ENCODE measurements around the gene FRMPD2. TPM values are rescaled to one million over a fixed set of nuclear protein-coding genes. Genes with fewer than 3 reads are reported as not detected.

FRMPD2 gene
- total and polyA plus RNA-seq, 4 donors: 0.28 TPM; not detected in 3

GRCh38 chr10:48285710-48286109 lies 11.2 kb upstream of the FRMPD2 start:
- Histone ChIP-seq H3K4me1 (ENCODE audit: control insufficient read depth in 4 of 4, insufficient read depth in 4 of 4, low read length in 3 of 4) (no peaks in the 10 kb centered on the region), H3K4me3 (ENCODE audit: low read depth in 1 of 3, low read length in 3 of 3) (no peak overlapping the region), H3K36me3 (ENCODE audit: control insufficient read depth in 4 of 4, insufficient read depth in 3 of 4, low read depth in 1 of 4, low read length in 3 of 4) (no peaks in the 10 kb centered on the region), H3K9me3 (ENCODE audit: control insufficient read depth in 4 of 4, low read length in 3 of 4) (peaks cover 6 to 10% (median 8%) of the 10 kb centered on the region in 4 donors), H3K27me3 (ENCODE audit: control insufficient read depth in 4 of 4, insufficient read depth in 4 of 4, low read length in 3 of 4) (peaks cover 0 to 4% (median 0%) of the 10 kb centered on the region in 4 donors), H3K9ac (ENCODE audit: low read depth in 1 of 2, low read length in 2 of 2) (no peak overlapping the region), H3K27ac (ENCODE audit: low read depth in 1 of 2, low read length in 2 of 2) (no peak overlapping the region)
- TF ChIP-seq, protein P1, sequence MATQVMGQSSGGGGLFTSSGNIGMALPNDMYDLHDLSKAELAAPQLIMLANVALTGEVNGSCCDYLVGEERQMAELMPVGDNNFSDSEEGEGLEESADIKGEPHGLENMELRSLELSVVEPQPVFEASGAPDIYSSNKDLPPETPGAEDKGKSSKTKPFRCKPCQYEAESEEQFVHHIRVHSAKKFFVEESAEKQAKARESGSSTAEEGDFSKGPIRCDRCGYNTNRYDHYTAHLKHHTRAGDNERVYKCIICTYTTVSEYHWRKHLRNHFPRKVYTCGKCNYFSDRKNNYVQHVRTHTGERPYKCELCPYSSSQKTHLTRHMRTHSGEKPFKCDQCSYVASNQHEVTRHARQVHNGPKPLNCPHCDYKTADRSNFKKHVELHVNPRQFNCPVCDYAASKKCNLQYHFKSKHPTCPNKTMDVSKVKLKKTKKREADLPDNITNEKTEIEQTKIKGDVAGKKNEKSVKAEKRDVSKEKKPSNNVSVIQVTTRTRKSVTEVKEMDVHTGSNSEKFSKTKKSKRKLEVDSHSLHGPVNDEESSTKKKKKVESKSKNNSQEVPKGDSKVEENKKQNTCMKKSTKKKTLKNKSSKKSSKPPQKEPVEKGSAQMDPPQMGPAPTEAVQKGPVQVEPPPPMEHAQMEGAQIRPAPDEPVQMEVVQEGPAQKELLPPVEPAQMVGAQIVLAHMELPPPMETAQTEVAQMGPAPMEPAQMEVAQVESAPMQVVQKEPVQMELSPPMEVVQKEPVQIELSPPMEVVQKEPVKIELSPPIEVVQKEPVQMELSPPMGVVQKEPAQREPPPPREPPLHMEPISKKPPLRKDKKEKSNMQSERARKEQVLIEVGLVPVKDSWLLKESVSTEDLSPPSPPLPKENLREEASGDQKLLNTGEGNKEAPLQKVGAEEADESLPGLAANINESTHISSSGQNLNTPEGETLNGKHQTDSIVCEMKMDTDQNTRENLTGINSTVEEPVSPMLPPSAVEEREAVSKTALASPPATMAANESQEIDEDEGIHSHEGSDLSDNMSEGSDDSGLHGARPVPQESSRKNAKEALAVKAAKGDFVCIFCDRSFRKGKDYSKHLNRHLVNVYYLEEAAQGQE (IDR thresholded peaks at IDR 0.05): no peak
- no peak for TF ChIP-seq FOXA2 (IDR thresholded peaks at IDR 0.05)
- no peak for TF ChIP-seq SP1 (IDR thresholded peaks at IDR 0.05)
- TF ChIP-seq GABPA (IDR thresholded peaks at IDR 0.05 in 1 of 2, conservative IDR thresholded peaks at IDR 0.05 in 1 of 2): no peak
- TF ChIP-seq RAD21 (IDR thresholded peaks at IDR 0.05): no peak
- TF ChIP-seq YY1 (IDR thresholded peaks at IDR 0.05): no peak
- TF ChIP-seq FOXA1 (IDR thresholded peaks at IDR 0.05): no peak
- TF ChIP-seq NR2F2 (IDR thresholded peaks at IDR 0.05): no peak
- no peak for TF ChIP-seq EGR1 (IDR thresholded peaks at IDR 0.05; ENCODE audit: low read depth in 2 of 2)
- no peak for TF ChIP-seq TAF1 (conservative IDR thresholded peaks at IDR 0.05)
- no peak for DNase-seq (ENCODE audit: low spot score)
- 75% methylated on average over 5 of the region's 5 CpGs for WGBS

GRCh38 chr10:48284811-48285210 lies 10.3 kb upstream of the FRMPD2 start:
- WGBS: 37% methylated on average over 4 of the region's 4 CpGs
- Histone ChIP-seq H3K4me1 (ENCODE audit: control insufficient read depth in 4 of 4, insufficient read depth in 4 of 4, low read length in 3 of 4) (no peaks in the 10 kb centered on the region), H3K9ac (ENCODE audit: low read depth in 1 of 2, low read length in 2 of 2) (no peak overlapping the region), H3K27me3 (ENCODE audit: control insufficient read depth in 4 of 4, insufficient read depth in 4 of 4, low read length in 3 of 4) (peaks cover 0 to 4% (median 0%) of the 10 kb centered on the region in 4 donors), H3K4me3 (ENCODE audit: low read depth in 1 of 3, low read length in 3 of 3) (peak overlapping the region in 1 of 3 donors; percentile 2), H3K27ac (ENCODE audit: low read depth in 1 of 2, low read length in 2 of 2) (no peak overlapping the region), H3K9me3 (ENCODE audit: control insufficient read depth in 4 of 4, low read length in 3 of 4) (peaks cover 6 to 10% (median 8%) of the 10 kb centered on the region in 4 donors), H3K36me3 (ENCODE audit: control insufficient read depth in 4 of 4, insufficient read depth in 3 of 4, low read depth in 1 of 4, low read length in 3 of 4) (no peaks in the 10 kb centered on the region)
- TF ChIP-seq GABPA (IDR thresholded peaks at IDR 0.05 in 1 of 2, conservative IDR thresholded peaks at IDR 0.05 in 1 of 2): no peak
- no peak for TF ChIP-seq YY1 (IDR thresholded peaks at IDR 0.05)
- TF ChIP-seq HNF4A (conservative IDR thresholded peaks at IDR 0.05): no peak
- TF ChIP-seq SP1 (IDR thresholded peaks at IDR 0.05): no peak
- TF ChIP-seq FOXA1 (IDR thresholded peaks at IDR 0.05): no peak
- TF ChIP-seq ATF3 (IDR thresholded peaks at IDR 0.05): no peak
- no peak for TF ChIP-seq EGR1 (IDR thresholded peaks at IDR 0.05; ENCODE audit: low read depth in 2 of 2)
- no peak for TF ChIP-seq NR2F2 (IDR thresholded peaks at IDR 0.05)
- TF ChIP-seq RXRA (IDR thresholded peaks at IDR 0.05): no peak
- TF ChIP-seq TAF1 (conservative IDR thresholded peaks at IDR 0.05): no peak
- TF ChIP-seq, protein P1 (IDR thresholded peaks at IDR 0.05): no peak
- TF ChIP-seq, protein P2, sequence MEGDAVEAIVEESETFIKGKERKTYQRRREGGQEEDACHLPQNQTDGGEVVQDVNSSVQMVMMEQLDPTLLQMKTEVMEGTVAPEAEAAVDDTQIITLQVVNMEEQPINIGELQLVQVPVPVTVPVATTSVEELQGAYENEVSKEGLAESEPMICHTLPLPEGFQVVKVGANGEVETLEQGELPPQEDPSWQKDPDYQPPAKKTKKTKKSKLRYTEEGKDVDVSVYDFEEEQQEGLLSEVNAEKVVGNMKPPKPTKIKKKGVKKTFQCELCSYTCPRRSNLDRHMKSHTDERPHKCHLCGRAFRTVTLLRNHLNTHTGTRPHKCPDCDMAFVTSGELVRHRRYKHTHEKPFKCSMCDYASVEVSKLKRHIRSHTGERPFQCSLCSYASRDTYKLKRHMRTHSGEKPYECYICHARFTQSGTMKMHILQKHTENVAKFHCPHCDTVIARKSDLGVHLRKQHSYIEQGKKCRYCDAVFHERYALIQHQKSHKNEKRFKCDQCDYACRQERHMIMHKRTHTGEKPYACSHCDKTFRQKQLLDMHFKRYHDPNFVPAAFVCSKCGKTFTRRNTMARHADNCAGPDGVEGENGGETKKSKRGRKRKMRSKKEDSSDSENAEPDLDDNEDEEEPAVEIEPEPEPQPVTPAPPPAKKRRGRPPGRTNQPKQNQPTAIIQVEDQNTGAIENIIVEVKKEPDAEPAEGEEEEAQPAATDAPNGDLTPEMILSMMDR (IDR thresholded peaks at IDR 0.05; ENCODE audit: low read depth, low read length, missing input control): no peak
- TF ChIP-seq RAD21 (IDR thresholded peaks at IDR 0.05): no peak
- TF ChIP-seq, protein P3, sequence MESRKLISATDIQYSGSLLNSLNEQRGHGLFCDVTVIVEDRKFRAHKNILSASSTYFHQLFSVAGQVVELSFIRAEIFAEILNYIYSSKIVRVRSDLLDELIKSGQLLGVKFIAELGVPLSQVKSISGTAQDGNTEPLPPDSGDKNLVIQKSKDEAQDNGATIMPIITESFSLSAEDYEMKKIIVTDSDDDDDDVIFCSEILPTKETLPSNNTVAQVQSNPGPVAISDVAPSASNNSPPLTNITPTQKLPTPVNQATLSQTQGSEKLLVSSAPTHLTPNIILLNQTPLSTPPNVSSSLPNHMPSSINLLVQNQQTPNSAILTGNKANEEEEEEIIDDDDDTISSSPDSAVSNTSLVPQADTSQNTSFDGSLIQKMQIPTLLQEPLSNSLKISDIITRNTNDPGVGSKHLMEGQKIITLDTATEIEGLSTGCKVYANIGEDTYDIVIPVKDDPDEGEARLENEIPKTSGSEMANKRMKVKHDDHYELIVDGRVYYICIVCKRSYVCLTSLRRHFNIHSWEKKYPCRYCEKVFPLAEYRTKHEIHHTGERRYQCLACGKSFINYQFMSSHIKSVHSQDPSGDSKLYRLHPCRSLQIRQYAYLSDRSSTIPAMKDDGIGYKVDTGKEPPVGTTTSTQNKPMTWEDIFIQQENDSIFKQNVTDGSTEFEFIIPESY (IDR thresholded peaks at IDR 0.05): no peak
- TF ChIP-seq HNF4G (IDR thresholded peaks at IDR 0.05): no peak
- TF ChIP-seq, protein P4, sequence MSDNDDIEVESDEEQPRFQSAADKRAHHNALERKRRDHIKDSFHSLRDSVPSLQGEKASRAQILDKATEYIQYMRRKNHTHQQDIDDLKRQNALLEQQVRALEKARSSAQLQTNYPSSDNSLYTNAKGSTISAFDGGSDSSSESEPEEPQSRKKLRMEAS (IDR thresholded peaks at IDR 0.05): no peak
- TF ChIP-seq JUND (IDR thresholded peaks at IDR 0.05): no peak
- TF ChIP-seq FOXA2 (IDR thresholded peaks at IDR 0.05): no peak
- no peak for DNase-seq (ENCODE audit: low spot score)
